NCI-H446 treated with DMSO at 0.1 percent for 48 hours (cell line): Measurements from ENCODE around the gene MDM2.
"Not testable (repeated sequence)": the region's sequence is repeated elsewhere in the genome, so short reads cannot be mapped to it uniquely, and the experiment has no call there.

Experiments used
- DNase-seq: peaks from one replicate; lab custom pipeline; 2025; lab: John Stamatoyannopoulos, UW

The MDM2 gene

GRCh38 chr12:68827895-68828671, 20.1 kb downstream of the MDM2 start:
- DNase-seq, result no peak

GRCh38 chr12:68828672-68829068, 20.7 kb downstream of the MDM2 start:
- no peak for DNase-seq

- no peak for DNase-seq
These were observed 23.3 kb downstream of the MDM2 start for GRCh38 chr12:68831272-68831671.

GRCh38 chr12:68831751-68832503, 23.9 kb downstream of the MDM2 start:
- DNase-seq, result no peak

GRCh38 chr12:68832504-68832867, 24.5 kb downstream of the MDM2 start:
- DNase-seq, result no peak

- no peak for DNase-seq
These were observed 25.5 kb downstream of the MDM2 start for GRCh38 chr12:68833508-68833907.

GRCh38 chr12:68835333-68835908, 27.4 kb downstream of the MDM2 start:
- no peak for DNase-seq

GRCh38 chr12:68837215-68837614, 29.2 kb downstream of the MDM2 start:
- DNase-seq, result no peak

- no peak for DNase-seq
These were observed 30.3 kb downstream of the MDM2 start for GRCh38 chr12:68838046-68838886.

- no peak for DNase-seq
These were observed 31.5 kb downstream of the MDM2 start for GRCh38 chr12:68839183-68840147.

- not testable (repeated sequence) for DNase-seq
These were observed 33.2 kb downstream of the MDM2 start for GRCh38 chr12:68841175-68841574.

- no peak for DNase-seq
These were observed 33.7 kb downstream of the MDM2 start for GRCh38 chr12:68841717-68842116.

- no peak for DNase-seq
These were observed 34.1 kb downstream of the MDM2 start for GRCh38 chr12:68842123-68842522.

GRCh38 chr12:68842784-68843567, 35.0 kb downstream of the MDM2 start:
- no peak for DNase-seq

GRCh38 chr12:68844318-68844745, 36.4 kb downstream of the MDM2 start:
- no peak for DNase-seq

- DNase-seq, result no peak
These were observed 37.1 kb downstream of the MDM2 start for GRCh38 chr12:68844788-68845695.

GRCh38 chr12:68846811-68847210, 38.8 kb downstream of the MDM2 start:
- DNase-seq, result no peak

- DNase-seq, result no peak
These were observed 42.4 kb downstream of the MDM2 start for GRCh38 chr12:68850390-68850789.
